IPS-18c (cell line): ENCODE results near the gene MAN1B1.

Source experiments
- H3K4me3 ChIP-seq: 2 replicates; pipeline ENCODE4 v1.7.0; 2013; ENCODE audit warnings: low read depth, mild to moderate bottlenecking, low read length, moderate library complexity; ENCODE audit not compliant: insufficient read depth
- H3K9me3 ChIP-seq: one replicate; pipeline ENCODE4 v1.6.1; 2013; ENCODE audit warnings: mild to moderate bottlenecking, low read length, moderate library complexity; ENCODE audit not compliant: control insufficient read depth, insufficient read depth

Gene MAN1B1

GRCh38 chr9:137077010-137077747 lies 9.6 kb upstream of the MAN1B1 start, which contains the start of gene UAP1L1:
UAP1L1 (plus strand) TSS chr9:137077517; CDS start chr9:137077533, 16 bp downstream.
- H3K4me3 ChIP-seq, result peak within 1 kb of the TSS; percentile 52
- H3K9me3 ChIP-seq, result no peaks in the 10 kb centered on the region

- no peaks in the 10 kb centered on the region for H3K9me3 ChIP-seq
- H3K4me3 ChIP-seq, result peak overlapping the region; percentile 52
Measured at GRCh38 chr9:137077758-137078693, 8.8 kb upstream of the MAN1B1 start.

- H3K4me3 ChIP-seq, result peak overlapping the region; percentile 52
- H3K9me3 ChIP-seq, result no peaks in the 10 kb centered on the region
Measured at GRCh38 chr9:137078701-137079400, 7.9 kb upstream of the MAN1B1 start.

- Histone ChIP-seq H3K9me3 (no peaks in the 10 kb centered on the region), H3K4me3 (no peak overlapping the region)
Measured at GRCh38 chr9:137079401-137079787, 7.4 kb upstream of the MAN1B1 start.

GRCh38 chr9:137080260-137081122 lies 6.3 kb upstream of the MAN1B1 start:
- no peak overlapping the region for H3K4me3 ChIP-seq
- H3K9me3 ChIP-seq, result no peaks in the 10 kb centered on the region

GRCh38 chr9:137082222-137082924 lies 4.4 kb upstream of the MAN1B1 start:
- H3K4me3 ChIP-seq, result no peak overlapping the region
- peaks cover 2% of the 10 kb centered on the region for H3K9me3 ChIP-seq

GRCh38 chr9:137082925-137083290 lies 3.9 kb upstream of the MAN1B1 start:
- Histone ChIP-seq H3K9me3 (peaks cover 3% of the 10 kb centered on the region), H3K4me3 (no peak overlapping the region)

GRCh38 chr9:137083394-137084004 lies 3.3 kb upstream of the MAN1B1 start:
- Histone ChIP-seq H3K4me3 (no peak overlapping the region), H3K9me3 (peaks cover 3% of the 10 kb centered on the region)

- H3K4me3 ChIP-seq, result no peak overlapping the region
- peaks cover 3% of the 10 kb centered on the region for H3K9me3 ChIP-seq
Measured at GRCh38 chr9:137084526-137084925, 2.3 kb upstream of the MAN1B1 start.

GRCh38 chr9:137085920-137086530 lies 760 bp upstream of the MAN1B1 start:
- H3K9me3 ChIP-seq, result peaks cover 3% of the 10 kb centered on the region

GRCh38 chr9:137087409-137087925 lies 682 bp downstream of the MAN1B1 start:
- Histone ChIP-seq H3K4me3 (peak overlapping the region; percentile 79), H3K9me3 (peaks cover 3% of the 10 kb centered on the region)

More at GRCh38 chr9:137085920-137086530, 760 bp upstream of the MAN1B1 start:
- H3K4me3 ChIP-seq, result peak overlapping the region; percentile 79

- Histone ChIP-seq H3K9me3 (peaks cover 3% of the 10 kb centered on the region), H3K4me3 (no peak overlapping the region)
Measured at GRCh38 chr9:137088121-137088520, 1.3 kb downstream of the MAN1B1 start.

GRCh38 chr9:137089232-137089947 lies 2.6 kb downstream of the MAN1B1 start:
- no peak overlapping the region for H3K4me3 ChIP-seq

GRCh38 chr9:137095664-137096517 lies 9.1 kb downstream of the MAN1B1 start:
- Histone ChIP-seq H3K9me3 (peaks cover 2% of the 10 kb centered on the region), H3K4me3 (no peak overlapping the region)

More at GRCh38 chr9:137089232-137089947, 2.6 kb downstream of the MAN1B1 start:
- H3K9me3 ChIP-seq, result peaks cover 3% of the 10 kb centered on the region
